B cell (primary cell): ENCODE measurements around the gene SLC4A11. TPM values are rescaled to one million over a fixed set of nuclear protein-coding genes. Genes with fewer than 3 reads are reported as not detected.

ENCODE experiments used
- ATAC-seq: fragments of 200-7000 bp; cut with Tn5 transposase; one replicate; pipeline ENCODE4 v1.10.0; 2021; ENCODE audit warnings: low read depth, mild to moderate bottlenecking, moderate number of reproducible peaks, moderate library complexity
- CTCF ChIA-PET: fragments of 350-600 bp; sonication (Branson Sonifier 250); formaldehyde crosslinking; loops from one replicate; lab custom pipeline; 2021; ENCODE audit warnings: antibody characterized with exemption, inconsistent platforms; lab: Charles Lee
- POLR2A ChIA-PET: fragments of 350-600 bp; sonication (Branson Sonifier 250); formaldehyde crosslinking; loops from one replicate; lab custom pipeline; 2021; ENCODE audit warnings: antibody characterized with exemption; lab: Charles Lee
- DNase-seq: peaks from one replicate; pipeline ENCODE4 v3.0.0; 2013
- H2AFZ ChIP-seq: 2 replicates; pipeline ENCODE4 v1.6.1; 2012; ENCODE audit warnings: mild to moderate bottlenecking, low read depth, low read length; ENCODE audit not compliant: insufficient read depth, poor library complexity, severe bottlenecking
- H3K27ac ChIP-seq, 2 donors: 1 replicate in 1 of 2; 2 replicates in 1 of 2; pipeline ENCODE4 v1.5.1; 2012 to 2013; ENCODE audit warnings: low read length in 2 of 2, mild to moderate bottlenecking in 2 of 2, moderate library complexity in 1 of 2
- H3K27me3 ChIP-seq, 4 experiments: fragments of 200-600 bp in 1 of 4; sonication (generic) in 1 of 4; replicated peaks in 1 of 4; 1 replicate in 2 of 4; 2 replicates in 2 of 4; pipeline versions ENCODE4 v1.6.1 to v1.7.0; 2013 to 2016; ENCODE audit warnings: low read length in 3 of 4, mild to moderate bottlenecking in 2 of 4, mixed read lengths in 1 of 4, moderate library complexity in 1 of 4; ENCODE audit not compliant: insufficient read depth in 4 of 4, control insufficient read depth in 3 of 4; ENCODE audit errors: control extremely low read depth in 1 of 4
- H3K36me3 ChIP-seq, 2 experiments: replicated peaks in 1 of 2; 1 replicate in 1 of 2; 2 replicates in 1 of 2; pipeline versions ENCODE4 v1.6.1 to v1.7.1; 2013; ENCODE audit warnings: low read length in 1 of 2; ENCODE audit not compliant: insufficient read depth in 2 of 2, control insufficient read depth in 1 of 2; ENCODE audit errors: control extremely low read depth in 1 of 2, extremely low read depth in 1 of 2
- H3K4me1 ChIP-seq, 2 donors: fragments of 200-600 bp in 1 of 2; sonication (generic) in 1 of 2; 1 replicate in 1 of 2; 2 replicates in 1 of 2; pipeline versions ENCODE4 v1.5.1 to v1.6.1; 2013 to 2017; ENCODE audit warnings: low read length in 2 of 2; ENCODE audit not compliant: control insufficient read depth in 2 of 2, insufficient read depth in 2 of 2
- H3K4me2 ChIP-seq: replicated peaks from 2 replicates; pipeline ENCODE3; 2012; ENCODE audit warnings: mild to moderate bottlenecking, low read depth, low read length; ENCODE audit not compliant: poor library complexity, severe bottlenecking
- H3K4me3 ChIP-seq, 5 experiments: fragments of 200-600 bp in 1 of 5; sonication (generic) in 1 of 5; 1 replicate in 3 of 5; 2 replicates in 2 of 5; pipeline versions ENCODE4 v1.5.1 to v1.7.0; 2011 to 2016; ENCODE audit warnings: low read length in 4 of 5, mild to moderate bottlenecking in 4 of 5, low read depth in 2 of 5, control low read depth in 1 of 5, moderate library complexity in 1 of 5; ENCODE audit not compliant: insufficient read depth in 1 of 5; ENCODE audit errors: control extremely low read depth in 1 of 5, extremely low read depth in 1 of 5
- H3K79me2 ChIP-seq: fragments of 200-600 bp; sonication (generic); one replicate; pipeline ENCODE4 v1.6.0; 2016; ENCODE audit warnings: low read length; ENCODE audit not compliant: control insufficient read depth, insufficient read depth
- H3K9ac ChIP-seq: fragments of 200-600 bp; sonication (generic); 2 replicates; pipeline ENCODE4 v1.6.1; 2017; ENCODE audit warnings: mild to moderate bottlenecking, low read length, moderate library complexity
- H3K9me3 ChIP-seq, 3 donors: one replicate each; pipeline versions ENCODE4 v1.6.1 to v1.7.1; 2013; ENCODE audit warnings: low read length in 2 of 3; ENCODE audit not compliant: control insufficient read depth in 2 of 3, insufficient read depth in 1 of 3; ENCODE audit errors: control extremely low read depth in 1 of 3
- H4K20me1 ChIP-seq: 2 replicates; pipeline ENCODE4 v1.6.0; 2012; ENCODE audit warnings: mild to moderate bottlenecking, low read length; ENCODE audit not compliant: insufficient read depth, control insufficient read depth, poor library complexity, severe bottlenecking
- H3K27ac Mint-ChIP-seq: one replicate; pipeline ENCODE4 v1.8.0; 2021; ENCODE audit warnings: mixed read lengths
- H3K27me3 Mint-ChIP-seq: one replicate; pipeline ENCODE4 v1.8.0; 2021; ENCODE audit warnings: mixed read lengths
- H3K4me1 Mint-ChIP-seq: one replicate; pipeline ENCODE4 v1.8.0; 2021; ENCODE audit warnings: mixed read lengths
- H3K4me3 Mint-ChIP-seq: one replicate; pipeline ENCODE4 v1.8.0; 2021; ENCODE audit warnings: mixed read lengths
- H3K9me3 Mint-ChIP-seq: one replicate; pipeline ENCODE4 v1.8.0; 2022; ENCODE audit warnings: mixed read lengths; ENCODE audit not compliant: insufficient read depth
- CTCF ChIP-seq: fragments of 200-600 bp; IDR thresholded peaks from one replicate; pipeline ENCODE4 v1.8.0; 2022; ENCODE audit warnings: antibody characterized with exemption, mild to moderate bottlenecking
- EZH2 ChIP-seq: IDR thresholded peaks from 2 replicates; pipeline ENCODE4 v1.6.1; 2012; ENCODE audit warnings: borderline replicate concordance, low read depth, mild to moderate bottlenecking, moderate library complexity, low read length; ENCODE audit not compliant: insufficient read depth, poor library complexity, severe bottlenecking
- WGBS: methylation state at CpG from one replicate; pipeline ENCODE4 v1.1.5; 2013; ENCODE audit warnings: missing lambda C conversion rate; ENCODE audit not compliant: insufficient coverage; 5-methylcytosine and 5-hydroxymethylcytosine counted together
- intact Hi-C: fragments of 100-400 bp; cut with micrococcal nuclease; formaldehyde crosslinking; loops from one replicate; pipeline ENCODE4 v1.10.0; 2022
- polyA plus RNA-seq: library from polyadenylated mRNA; depleted of rRNA; stranded (reverse); fragments of >200 nt; gene quantifications from 2 replicates; pipeline ENCODE4 v1.2.3, GENCODE V29; 2012
- total RNA-seq, 2 donors: library from RNA; stranded (reverse); fragments of 120-200 nt in 1 of 2; gene quantifications; 1 replicate in 1 of 2; 2 replicates in 1 of 2; pipeline versions ENCODE4 v1.2.3 to v1.2.4, GENCODE V29; 2013 to 2022

SLC4A11 gene
- total and polyA plus RNA-seq, 2 donors (not counting 1 experiment from before 2014, with no cell fraction given) = 0.85 to 1.6 TPM

GRCh38 chr20:3237011-3237957 is 1.7 kb downstream of the SLC4A11 start:
- 72% methylated on average over 22 of the region's 25 CpGs for WGBS
- peak overlapping the region; percentile 79 for H2AFZ ChIP-seq
- peaks cover 0 to 19% (median 0%) of the 10 kb centered on the region in 3 donors for H3K9me3 ChIP-seq
- no peaks in the 10 kb centered on the region for H4K20me1 ChIP-seq
- no peak for DNase-seq
- H3K4me1 ChIP-seq = peaks cover 18 to 22% of the 10 kb centered on the region in 2 donors
- H3K4me3 ChIP-seq = peak overlapping the region in 2 of 5 experiments; percentile 57 to 64
- peaks cover 0 to 72% (median 23%) of the 10 kb centered on the region in 4 experiments for H3K27me3 ChIP-seq
- CTCF ChIA-PET = no interaction called here
- ATAC-seq = no peak
- POLR2A ChIA-PET = no interaction called here
- no peak for TF ChIP-seq EZH2
- TF ChIP-seq CTCF = no peak
- Mint-ChIP-seq H3K27me3 (peaks cover 44% of the 10 kb centered on the region), H3K9me3 (no peaks in the 10 kb centered on the region), H3K4me1 (peaks cover 19% of the 10 kb centered on the region), H3K27ac (no peak overlapping the region), H3K4me3 (peak overlapping the region; percentile 83)
- no peak overlapping the region for H3K9ac ChIP-seq
- H3K27ac ChIP-seq = no peak overlapping the region
- peak overlapping the region; percentile 82 for H3K4me2 ChIP-seq
- H3K79me2 ChIP-seq = no peaks in the 10 kb centered on the region
- intact Hi-C loops = no loop called here
- no peaks in the 10 kb centered on the region for H3K36me3 ChIP-seq
